CD4-positive, alpha-beta T cell treated with Interleukin-2 at 100 ng/mL for 4 hours (primary cell): ENCODE results near the gene SEC23IP.

Experiments used
- DNase-seq: peaks from one replicate; pipeline ENCODE4 v3.0.0-alpha.2; 2020; ENCODE audit warnings: low spot score

The SEC23IP gene

DNA sequence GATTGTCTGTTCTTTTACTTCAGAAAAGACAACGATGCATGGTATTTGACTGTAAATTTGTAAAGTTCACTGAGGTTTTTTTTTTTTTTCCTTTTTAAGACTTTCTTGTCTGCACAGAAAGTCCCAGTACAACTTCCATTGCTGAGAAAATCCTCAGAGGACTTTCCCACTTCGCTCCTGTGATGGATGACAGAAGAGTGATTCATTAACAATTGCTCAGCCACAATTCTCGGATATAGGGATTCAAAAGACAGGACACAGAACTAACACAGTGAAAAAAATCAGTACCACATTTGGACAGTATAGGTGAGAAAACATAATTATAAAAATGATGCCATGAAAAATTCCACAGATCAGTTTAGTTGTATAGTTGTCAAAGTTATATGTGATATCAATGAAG lies 48.0 kb downstream of the SEC23IP start:
- no peak for DNase-seq

DNA sequence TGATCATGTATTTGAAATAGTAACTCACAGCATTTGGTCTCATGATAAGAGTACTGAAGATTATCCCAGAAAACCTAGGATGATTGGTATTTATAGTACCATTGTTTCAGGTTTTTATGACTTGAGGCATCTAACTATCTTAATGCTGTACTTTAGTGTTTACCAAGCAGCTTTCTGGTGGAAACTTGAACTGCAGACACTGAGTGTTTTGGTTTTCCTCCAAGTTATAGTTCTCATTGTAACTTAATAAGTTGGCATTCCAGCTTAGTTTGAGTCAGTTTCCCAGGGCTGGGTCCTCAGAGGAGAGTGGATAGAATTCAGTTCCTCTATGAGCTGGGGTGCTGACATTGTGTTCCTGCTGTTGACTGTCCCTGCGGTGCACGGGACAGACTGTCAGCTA lies 50.4 kb downstream of the SEC23IP start:
- DNase-seq = no peak

DNA sequence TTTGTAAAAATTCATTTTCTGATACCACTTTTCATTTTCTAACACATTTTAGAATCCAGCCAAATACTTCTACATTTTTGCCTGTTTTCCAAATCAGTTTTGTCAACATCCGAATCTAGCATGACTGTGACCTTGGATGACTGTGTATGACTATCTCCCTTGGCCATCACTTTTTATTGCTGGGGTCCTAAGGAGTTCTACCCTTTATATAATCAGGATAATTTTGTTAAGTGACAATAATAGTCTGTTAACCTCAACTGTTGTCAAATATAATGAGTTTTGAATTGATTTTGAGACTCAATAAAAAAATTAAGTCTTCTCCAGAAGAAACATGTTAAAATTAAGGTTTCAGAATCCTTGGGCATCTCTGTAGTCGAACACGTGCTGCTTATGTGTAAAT lies 53.3 kb downstream of the SEC23IP start:
- no peak for DNase-seq

DNA sequence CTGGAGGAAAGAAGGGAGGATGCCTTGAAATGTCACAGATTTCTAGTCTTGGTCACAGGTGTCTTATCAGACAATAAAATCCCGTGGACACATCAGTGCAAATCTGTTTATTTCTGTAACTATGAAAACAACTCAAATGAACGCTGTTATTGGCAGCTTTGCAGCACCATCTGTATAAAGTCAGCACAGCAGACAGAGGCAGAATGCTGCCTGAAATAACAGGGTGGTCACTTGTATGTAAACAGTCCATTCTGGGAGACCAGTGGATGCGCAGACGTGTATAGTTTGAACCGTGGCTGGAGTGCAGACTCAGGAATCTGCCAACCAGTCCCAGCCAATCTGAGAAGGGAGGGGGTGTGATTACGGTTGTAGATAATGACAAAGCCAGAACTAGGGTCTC lies 54.8 kb downstream of the SEC23IP start:
- no peak for DNase-seq

DNA sequence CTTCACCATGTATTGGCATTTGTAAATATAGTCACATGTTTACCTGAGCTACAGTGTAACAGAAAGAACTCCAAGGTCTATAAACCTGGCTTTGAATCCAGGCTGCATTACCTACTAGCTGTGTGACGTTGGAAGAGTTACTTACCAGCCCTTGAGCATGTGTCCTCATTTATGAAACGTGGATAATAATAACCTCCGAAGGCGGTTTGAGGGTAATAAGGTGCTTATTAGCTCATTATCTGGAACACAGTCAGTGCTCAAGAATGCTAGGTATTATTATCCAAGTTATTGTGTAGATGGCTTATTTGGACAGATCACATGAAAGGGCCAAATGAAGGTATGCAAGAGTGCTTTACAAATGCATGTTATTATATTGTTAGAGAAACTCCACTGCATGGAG lies 64.9 kb downstream of the SEC23IP start:
- no peak for DNase-seq

DNA sequence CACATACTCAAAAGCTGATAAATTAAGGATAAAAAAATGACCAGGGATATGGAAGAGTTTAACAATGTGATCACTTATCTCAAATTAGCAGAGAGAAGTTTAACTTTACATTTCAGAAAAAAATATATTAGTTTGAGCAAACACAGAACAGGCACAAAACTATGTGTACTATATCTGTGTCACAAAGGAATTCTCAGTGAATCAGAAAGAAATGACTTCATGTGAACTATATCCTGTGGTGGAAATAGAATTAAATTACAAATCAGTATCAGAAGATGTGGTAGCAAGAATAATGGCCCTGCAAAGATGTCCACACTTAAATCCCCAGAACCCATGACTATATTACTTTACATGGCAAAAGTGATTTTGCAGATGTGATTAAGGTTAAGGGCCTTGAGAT lies 70.3 kb downstream of the SEC23IP start:
- no peak for DNase-seq

DNA sequence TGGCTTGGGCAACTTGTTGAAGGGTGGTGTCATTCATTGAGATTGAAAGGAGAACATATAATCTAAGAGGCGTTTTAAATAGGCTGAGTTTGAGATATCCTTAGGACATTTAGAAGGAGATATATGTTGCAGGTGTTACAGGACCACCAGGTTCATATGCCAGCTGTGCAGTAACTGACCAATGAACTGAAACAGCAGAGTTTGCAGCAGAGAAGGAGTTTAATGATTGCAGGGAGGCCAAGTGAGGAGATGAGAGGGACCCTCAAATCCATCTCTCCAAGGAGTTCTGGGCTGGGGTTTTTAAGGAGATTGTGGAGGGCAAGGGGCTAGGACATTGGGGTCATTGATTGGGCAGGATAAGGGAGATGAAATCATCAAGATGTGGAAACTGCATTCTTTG lies 74.5 kb downstream of the SEC23IP start:
- DNase-seq = no peak

DNA sequence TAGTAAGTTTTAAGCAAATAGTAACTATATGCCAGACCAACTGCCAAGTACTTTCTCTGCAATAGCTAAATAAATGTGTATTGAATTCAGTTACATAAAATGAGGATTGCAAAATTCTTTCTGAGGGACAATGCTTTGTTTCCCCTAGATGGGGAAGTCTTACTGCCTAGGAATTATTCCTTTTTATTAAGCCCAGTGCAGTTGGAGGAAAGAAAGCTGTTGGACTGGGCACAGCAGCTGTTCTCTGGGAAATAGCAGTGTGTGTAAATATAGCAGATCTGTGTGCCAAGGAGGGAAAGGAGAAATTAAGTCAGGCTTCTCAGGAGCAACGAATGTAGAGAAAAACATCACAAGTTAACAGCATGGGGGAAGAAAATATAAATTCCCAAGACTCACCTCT lies 77.1 kb downstream of the SEC23IP start:
- DNase-seq = no peak

DNA sequence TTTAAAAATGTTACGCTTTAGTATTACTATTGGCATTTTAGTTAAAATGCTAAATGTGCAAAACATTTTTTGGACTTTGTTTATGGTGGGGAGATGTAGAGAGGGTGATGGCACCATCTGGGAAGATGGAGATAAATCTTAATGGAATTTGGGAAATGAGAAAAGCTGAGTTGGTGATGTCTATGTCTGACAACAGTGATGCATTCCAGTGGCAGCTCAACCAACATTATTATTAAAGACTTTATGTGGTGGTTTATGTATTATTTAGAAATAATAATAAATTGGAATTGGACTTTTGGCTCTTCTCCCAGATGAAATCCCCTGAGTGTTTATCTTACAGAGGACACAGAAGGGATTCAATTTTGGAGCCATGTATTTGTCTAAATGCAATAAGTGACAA lies 77.6 kb downstream of the SEC23IP start:
- no peak for DNase-seq

DNA sequence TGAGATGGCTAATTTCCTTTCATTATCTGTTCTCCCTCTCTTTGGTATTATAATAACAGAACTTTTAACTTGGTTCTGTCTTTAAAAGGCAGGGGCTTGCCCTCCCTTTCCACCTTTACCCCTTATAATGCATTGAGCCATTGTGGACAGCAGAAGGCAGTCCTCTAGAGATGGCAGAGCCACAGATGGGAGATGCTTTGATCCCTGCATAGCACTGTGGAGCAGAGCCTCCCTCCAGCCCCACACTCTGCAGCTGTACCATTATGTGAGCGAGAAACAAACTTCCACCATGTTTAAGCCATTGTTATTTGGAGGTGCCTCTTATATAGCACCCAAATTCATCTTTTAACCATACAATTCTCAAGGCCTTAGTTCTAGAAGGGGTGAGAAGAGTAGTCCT lies 78.4 kb downstream of the SEC23IP start:
- no peak for DNase-seq

DNA sequence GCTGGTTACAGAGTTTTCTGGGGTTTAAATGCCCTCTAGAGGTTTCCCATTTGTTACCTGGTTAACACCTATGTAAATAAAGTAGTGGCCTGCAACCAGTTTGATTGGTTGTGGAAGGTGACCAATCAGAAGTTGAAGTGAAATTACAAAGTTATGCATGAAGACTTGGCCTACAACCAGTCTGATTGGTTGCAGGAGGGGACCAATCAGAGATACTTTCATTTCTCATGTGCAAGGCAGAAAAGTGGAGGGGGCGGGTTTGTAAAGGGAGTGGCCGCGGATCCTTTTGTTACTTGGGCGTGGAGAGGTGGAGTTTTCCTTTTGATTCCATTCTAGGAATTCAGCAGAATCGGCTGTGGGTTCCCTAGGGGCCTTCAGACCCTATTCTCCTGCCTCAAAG lies 80.8 kb downstream of the SEC23IP start:
- DNase-seq = no peak

DNA sequence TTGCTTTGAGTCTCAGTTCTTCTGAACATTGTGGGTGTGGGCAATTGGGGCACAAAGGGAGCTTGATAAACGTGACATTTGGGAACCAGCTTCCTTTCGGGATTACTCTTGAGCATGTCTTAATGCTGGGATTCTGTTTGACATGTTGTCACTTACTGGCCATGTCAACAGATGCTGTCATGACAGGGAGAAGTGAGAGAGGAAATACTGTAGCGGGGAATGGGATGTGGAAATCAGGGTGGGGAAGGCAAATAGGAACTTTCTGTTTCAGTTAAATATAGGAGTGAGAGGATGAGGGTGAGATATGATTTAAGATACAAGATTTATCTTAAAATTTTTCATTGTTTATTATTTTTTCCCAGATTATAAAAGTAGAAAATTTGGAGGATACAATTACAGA lies 83.9 kb downstream of the SEC23IP start:
- DNase-seq = no peak

DNA sequence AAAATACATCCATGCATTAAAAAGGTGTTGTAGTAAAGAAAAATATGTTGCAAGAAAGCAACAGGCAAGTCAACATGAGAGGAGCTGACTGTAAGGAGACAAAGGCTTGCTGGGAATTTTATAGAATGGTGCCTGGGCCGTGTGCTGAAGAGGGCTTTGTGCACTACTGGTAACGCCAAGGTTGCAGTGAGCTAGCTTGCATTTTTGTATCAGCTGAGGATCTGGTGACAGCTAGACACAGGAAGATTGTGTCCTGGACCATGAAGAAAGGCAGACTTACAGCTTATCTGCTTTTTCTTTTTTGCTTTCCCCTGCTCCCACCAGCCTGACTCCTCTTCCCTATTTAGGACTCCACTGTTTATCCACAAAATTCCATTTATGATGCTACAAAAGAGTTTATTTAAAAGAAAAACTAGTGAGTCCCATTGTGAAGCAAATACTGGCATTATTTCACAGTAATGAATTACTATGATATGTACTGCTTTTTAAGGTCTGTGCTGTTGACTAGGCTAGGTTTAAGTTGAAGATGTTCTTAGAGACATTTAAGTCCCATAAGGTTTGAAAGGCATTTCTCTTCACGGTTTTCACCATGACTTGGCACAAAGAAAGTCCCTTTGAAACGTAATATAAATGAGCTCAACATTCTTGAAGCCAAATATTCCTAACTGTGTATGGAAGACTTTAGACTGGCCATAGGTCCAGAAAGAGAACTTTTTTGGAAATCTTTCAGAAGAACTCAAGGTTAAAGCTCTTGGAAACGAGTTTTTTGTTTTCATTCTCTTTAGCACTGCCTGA lies 88.6 kb downstream of the SEC23IP start:
- DNase-seq = no peak

DNA sequence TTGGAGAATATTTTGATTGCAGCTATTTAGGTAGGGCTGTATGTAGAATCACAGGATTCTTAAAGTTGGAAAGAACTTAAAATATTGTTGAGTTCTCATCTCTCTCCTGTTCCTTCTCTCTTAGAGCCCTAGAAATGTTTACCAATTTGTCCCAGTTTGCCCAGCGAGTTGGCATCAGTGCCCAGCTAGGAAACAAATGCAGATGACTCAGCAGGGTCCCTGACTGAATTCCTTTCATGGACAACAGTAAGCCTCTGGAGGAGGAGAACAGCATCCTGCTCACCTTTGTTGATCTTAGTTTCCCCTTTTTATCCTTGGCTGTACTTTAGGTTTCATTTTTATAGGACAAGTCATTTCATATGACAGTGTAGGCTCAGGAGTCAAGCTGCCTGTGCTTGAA lies 89.3 kb downstream of the SEC23IP start:
- no peak for DNase-seq

DNA sequence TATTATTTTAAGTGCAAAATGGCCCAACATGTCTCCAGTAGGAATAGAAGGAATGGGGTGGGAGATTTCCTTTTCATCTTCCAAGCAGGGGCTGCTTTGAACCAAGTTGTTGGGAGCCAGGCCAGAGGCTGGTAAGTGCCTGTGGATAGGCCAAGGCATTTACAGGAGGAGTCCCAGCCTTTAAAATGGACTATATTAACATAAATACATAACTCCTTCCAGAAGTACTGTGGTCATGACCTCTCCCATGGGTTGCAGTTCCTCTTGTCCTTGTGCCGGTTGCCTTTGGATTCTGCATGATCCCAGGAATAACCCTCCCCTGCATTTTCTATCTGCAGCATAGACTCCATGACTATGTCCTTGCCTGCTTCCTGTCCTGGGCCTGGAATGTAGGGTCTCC lies 95.8 kb downstream of the SEC23IP start:
- DNase-seq = no peak

DNA sequence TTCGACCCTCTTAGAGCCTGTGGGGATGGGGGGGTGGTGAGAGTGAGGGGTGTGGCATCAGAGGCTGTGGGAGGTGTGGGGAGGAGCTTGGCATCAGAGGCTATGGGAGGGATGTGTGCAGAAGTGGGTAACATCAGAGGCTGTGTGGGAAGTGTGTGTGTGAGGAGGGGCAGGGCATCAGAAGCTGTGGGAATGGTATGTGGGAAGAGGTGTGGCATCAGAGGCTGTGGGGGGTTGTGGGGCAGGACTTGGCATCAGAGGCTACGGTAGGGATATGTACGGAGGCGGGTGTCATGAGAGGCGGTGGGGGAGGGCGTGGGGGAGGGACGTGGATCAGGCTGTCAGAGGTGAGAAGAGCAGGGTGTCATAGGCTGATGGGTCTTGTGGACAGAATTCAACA lies 97.4 kb downstream of the SEC23IP start:
- no peak for DNase-seq

DNA sequence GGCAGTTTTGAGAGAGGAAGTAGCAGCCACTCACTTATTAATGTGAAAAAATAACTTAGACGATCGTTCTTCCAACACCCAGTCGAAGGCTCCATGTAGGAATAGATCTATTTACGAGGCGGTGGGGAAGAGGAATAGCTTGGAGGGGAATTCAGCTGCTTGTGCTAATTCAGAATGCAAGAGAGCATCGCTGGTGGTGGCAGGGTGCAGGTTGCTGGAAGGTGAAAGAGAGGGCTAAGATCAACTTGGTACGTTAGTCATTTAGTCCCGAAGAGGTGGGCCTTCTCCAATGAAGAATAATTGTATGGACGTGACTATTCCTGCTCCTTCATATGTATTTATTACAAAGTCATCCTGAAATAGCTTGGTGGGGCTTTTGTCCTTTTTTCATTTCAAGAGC lies 98.5 kb downstream of the SEC23IP start:
- DNase-seq = no peak

DNA sequence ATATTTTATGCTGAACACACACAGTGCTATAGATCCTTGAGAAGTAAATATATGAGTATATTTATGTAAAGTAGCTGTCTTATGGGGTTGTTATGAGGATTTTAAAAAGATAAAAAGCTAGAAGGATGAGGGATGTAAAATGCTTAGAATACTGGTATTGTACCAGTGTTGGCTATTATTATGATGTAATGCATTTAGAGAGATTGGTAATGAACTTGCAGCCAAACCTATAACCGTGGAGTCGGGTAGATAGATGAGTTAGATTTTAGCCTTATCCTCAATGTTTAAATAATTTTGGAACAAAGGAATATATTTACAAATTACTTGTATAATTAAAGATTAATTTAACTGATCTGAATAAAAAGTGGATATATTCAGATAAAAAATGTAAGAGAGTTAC lies 99.3 kb downstream of the SEC23IP start:
- no peak for DNase-seq
